ENCODE results near the gene TREM2. TPM values are rescaled to one million over a fixed set of nuclear protein-coding genes. Genes with fewer than 3 reads are reported as not detected.
"Not testable (repeated sequence)": the region's sequence is repeated elsewhere in the genome, so short reads cannot be mapped to it uniquely, and the experiment has no call there.

TREM2 gene
- total RNA-seq, 4 donors from 2014 or later, result 10.0 to 46.1 (median 14.3) TPM

DNA sequence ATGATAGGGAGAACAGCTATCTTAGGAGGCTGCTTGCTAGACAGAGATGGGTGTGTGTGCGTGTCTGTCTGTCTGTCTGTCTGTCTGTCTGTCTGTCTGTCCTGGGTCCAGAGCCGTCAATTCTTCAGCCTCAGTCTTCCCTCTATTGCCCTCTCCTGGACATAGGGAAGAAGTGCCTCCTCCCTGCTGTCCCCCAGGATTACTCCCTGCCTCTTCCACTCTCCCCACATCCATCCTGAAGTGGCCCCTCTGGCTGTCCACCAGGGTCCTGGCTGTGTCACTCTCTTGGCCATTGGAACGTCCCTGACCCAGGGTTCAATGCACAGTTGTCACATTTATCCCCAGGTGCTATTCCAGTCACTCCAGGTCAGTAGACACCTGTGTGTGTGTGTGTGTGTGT, 27.9 kb upstream of the TREM2 start:
- H3K36me3 ChIP-seq, result no peaks in the 10 kb centered on the region
- 69 to 82% methylated on average over 3 of the region's 3 CpGs for WGBS, 2 donors

DNA sequence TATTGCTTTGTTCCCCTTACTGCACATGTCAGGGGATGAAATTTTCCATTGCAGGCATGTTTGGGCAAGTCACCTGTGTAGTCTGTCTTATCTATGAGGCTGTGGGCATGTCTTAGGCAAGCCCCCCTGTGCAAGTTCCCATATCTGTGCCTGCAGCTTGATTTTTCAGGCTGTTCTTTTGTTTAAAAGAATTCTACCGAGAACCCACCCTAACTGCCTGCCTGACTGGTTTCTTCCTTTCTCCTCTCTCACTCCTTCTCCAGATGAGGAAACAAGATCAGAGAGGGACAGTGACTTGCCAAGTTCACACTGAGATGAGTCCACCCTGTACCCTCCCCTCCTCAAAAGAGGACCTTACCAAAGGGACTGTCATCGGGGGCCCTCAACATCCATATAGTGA, 27.1 kb upstream of the TREM2 start:
- no peaks in the 10 kb centered on the region for H3K4me1 ChIP-seq
- no peak for DNase-seq (ENCODE audit: low spot score in 2 of 2)
- H3K27ac ChIP-seq, result no peak overlapping the region

More for the DNA sequence above, 27.9 kb upstream of the TREM2 start:
- Histone ChIP-seq H3K9me3 (peaks cover 0 to 25% (median 0%) of the 10 kb centered on the region in 4 donors), H3K4me1 (no peaks in the 10 kb centered on the region), H3K4me3 (no peak overlapping the region), H3K27me3 (peaks cover 0 to 5% of the 10 kb centered on the region in 2 donors), H3K27ac (no peak overlapping the region)
- TF ChIP-seq, protein P1, sequence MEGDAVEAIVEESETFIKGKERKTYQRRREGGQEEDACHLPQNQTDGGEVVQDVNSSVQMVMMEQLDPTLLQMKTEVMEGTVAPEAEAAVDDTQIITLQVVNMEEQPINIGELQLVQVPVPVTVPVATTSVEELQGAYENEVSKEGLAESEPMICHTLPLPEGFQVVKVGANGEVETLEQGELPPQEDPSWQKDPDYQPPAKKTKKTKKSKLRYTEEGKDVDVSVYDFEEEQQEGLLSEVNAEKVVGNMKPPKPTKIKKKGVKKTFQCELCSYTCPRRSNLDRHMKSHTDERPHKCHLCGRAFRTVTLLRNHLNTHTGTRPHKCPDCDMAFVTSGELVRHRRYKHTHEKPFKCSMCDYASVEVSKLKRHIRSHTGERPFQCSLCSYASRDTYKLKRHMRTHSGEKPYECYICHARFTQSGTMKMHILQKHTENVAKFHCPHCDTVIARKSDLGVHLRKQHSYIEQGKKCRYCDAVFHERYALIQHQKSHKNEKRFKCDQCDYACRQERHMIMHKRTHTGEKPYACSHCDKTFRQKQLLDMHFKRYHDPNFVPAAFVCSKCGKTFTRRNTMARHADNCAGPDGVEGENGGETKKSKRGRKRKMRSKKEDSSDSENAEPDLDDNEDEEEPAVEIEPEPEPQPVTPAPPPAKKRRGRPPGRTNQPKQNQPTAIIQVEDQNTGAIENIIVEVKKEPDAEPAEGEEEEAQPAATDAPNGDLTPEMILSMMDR (IDR thresholded peaks at IDR 0.05), result no peak
- no peak for TF ChIP-seq EP300 (IDR thresholded peaks at IDR 0.05)
- TF ChIP-seq POLR2A (IDR thresholded peaks at IDR 0.05), result no peak
- DNase-seq (ENCODE audit: low spot score in 2 of 2), result no peak

DNA sequence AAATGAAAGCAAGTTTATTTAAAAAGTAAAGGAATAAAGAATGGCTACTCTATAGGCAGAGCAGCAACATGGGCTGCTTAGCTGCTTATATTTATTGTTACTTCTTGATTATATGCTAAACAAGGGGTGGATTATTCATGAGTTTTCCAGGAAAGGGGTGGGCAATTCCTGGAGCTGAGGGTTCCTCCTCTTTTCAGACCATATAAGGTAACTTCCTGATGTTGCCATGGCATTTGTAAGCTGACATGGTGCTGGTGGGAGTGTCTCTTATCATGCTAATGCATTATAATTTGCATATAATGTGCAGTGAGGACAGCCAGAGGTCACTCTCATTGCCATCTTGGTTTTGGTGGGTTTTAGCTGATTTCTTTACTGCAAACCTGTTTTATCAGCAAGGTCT, 26.1 kb upstream of the TREM2 start:
- H3K9me3 ChIP-seq, result peaks cover 0 to 25% (median 0%) of the 10 kb centered on the region in 4 donors
- not testable (repeated sequence) for H3K27ac ChIP-seq; H3K36me3 ChIP-seq; H3K27me3 ChIP-seq; H3K4me3 ChIP-seq; H3K4me1 ChIP-seq; DNase-seq (ENCODE audit: low spot score in 2 of 2)

More for the DNA sequence above, 27.1 kb upstream of the TREM2 start:
- WGBS, 2 donors, result 66 to 94% methylated on average over 2 of the region's 2 CpGs
- no peak overlapping the region for H3K4me3 ChIP-seq
- no peak for TF ChIP-seq EP300 (IDR thresholded peaks at IDR 0.05)
- TF ChIP-seq POLR2A (IDR thresholded peaks at IDR 0.05), result no peak
- TF ChIP-seq, protein P1 (IDR thresholded peaks at IDR 0.05), result no peak
- H3K36me3 ChIP-seq, result no peaks in the 10 kb centered on the region
- peaks cover 0 to 25% (median 0%) of the 10 kb centered on the region in 4 donors for H3K9me3 ChIP-seq
- H3K27me3 ChIP-seq, result peaks cover 0 to 5% of the 10 kb centered on the region in 2 donors

DNA sequence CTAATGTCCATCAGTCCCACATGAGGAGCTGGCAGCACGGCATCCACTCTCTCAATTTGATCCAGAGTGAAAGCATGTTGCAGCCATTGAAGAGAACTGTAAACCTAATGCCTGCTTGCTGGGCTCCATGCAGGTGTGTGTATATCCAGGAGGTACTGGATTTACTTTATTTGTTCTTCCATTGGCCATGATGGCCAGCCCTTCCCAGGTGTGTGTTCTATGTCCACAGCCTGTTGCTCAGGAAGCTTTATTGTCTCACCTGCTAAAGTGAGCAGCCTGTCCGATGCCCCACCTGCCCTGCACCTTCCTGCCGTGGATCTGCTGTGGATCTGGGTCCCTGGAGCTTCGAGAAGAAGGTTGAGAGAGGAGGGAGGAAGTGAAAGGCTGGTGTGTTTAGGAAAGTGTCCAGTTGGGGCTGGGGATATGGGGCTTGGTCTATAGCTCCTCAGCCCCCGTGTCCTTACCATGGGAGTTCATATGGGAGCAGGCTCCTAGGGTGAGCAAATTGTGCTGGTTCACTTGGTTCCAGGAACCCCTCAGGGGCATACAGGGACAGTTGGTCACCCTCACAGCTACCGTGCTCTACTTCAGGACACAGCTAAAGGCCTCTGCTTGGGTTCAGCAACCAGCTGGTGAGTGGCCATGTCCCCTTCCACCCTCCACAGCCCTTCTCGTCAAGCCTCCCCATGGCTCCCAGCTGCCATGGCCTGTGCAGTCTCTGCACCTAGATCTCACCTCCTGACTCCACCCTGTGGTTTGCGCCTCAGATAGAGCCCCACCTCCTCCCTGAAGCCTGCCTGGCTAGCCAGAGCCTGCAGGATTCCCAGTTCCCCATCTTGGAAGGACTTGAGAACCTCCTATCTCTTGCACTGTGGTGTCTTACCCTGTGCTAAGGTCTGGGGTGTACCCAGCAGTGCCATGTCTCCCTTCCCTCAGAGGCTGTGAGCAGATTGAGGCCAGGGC, 25.3 kb upstream of the TREM2 start:
- TF ChIP-seq POLR2A (IDR thresholded peaks at IDR 0.05), result no peak
- no peak for TF ChIP-seq EP300 (IDR thresholded peaks at IDR 0.05)
- TF ChIP-seq, protein P1 (IDR thresholded peaks at IDR 0.05), result no peak
- DNase-seq (ENCODE audit: low spot score in 2 of 2), result no peak

DNA sequence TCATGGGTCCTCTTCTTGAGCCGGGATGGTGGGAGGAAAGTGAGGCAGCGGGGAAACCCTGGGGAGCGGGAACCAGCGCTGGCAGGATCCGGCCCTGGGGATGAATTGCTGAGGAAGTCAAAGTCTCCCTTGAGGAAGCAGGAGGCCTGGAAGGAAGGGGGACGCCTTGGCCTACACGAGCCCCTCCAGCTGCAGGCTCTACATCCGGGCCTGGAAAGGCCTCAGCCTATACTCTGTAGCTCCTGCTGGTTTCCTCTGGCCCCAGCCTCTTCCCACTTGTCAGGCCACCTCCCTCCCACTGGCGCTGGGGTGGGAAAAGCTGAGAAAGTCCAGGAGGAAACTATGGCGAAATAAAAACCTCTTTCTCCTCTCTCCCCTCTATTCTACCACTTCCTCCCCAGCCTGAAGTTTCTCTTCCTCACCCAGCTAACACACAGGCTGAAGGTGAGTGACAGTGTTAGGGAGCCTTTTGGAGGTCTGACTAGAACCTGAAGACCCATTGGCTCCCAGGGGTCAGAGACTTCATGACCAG, 23.2 kb upstream of the TREM2 start:
- H3K27me3 ChIP-seq, result no peaks in the 10 kb centered on the region
- TF ChIP-seq EP300 (IDR thresholded peaks at IDR 0.05) (no peak), POLR2A (IDR thresholded peaks at IDR 0.05) (no peak)
- TF ChIP-seq, protein P1 (IDR thresholded peaks at IDR 0.05), result no peak
- no peak for DNase-seq (ENCODE audit: low spot score in 2 of 2)
- 54 to 61% methylated on average over 10 of the region's 10 CpGs for WGBS, 2 donors
- H3K9me3 ChIP-seq, result peaks cover 0 to 25% (median 0%) of the 10 kb centered on the region in 4 donors
- H3K4me3 ChIP-seq, result no peak overlapping the region
- H3K4me1 ChIP-seq, result no peaks in the 10 kb centered on the region
- no peaks in the 10 kb centered on the region for H3K36me3 ChIP-seq
- no peak overlapping the region for H3K27ac ChIP-seq

More for the DNA sequence above, 25.3 kb upstream of the TREM2 start:
- H3K9me3 ChIP-seq, result peaks cover 0 to 25% (median 0%) of the 10 kb centered on the region in 4 donors
- H3K36me3 ChIP-seq, result no peaks in the 10 kb centered on the region
- no peak overlapping the region for H3K27ac ChIP-seq
- no peak overlapping the region for H3K4me3 ChIP-seq
- H3K27me3 ChIP-seq, result no peaks in the 10 kb centered on the region
- no peaks in the 10 kb centered on the region for H3K4me1 ChIP-seq
- WGBS, 2 donors, result 76 to 84% methylated on average over 8 of the region's 8 CpGs
